GM15510 (cell line): ENCODE results near the gene SCGB2B2.
A peak's percentile ranks its signal among the peaks of the same experiment; 100 is the strongest.

Experiments
- POLR2A ChIP-seq: IDR thresholded peaks from 3 replicates; pipeline ENCODE4 v1.6.1; 2011; ENCODE audit warnings: borderline replicate concordance; ENCODE audit not compliant: insufficient read length; ENCODE audit errors: extremely low read depth

The SCGB2B2 gene

GRCh38 chr19:34677386-34678084 is 576 bp upstream of the SCGB2B2 start, which contains the start of gene ZNF302:
TSS of gene ZNF302 (plus strand) at chr19:34677678. CDS start at chr19:34678805, 1,127 bp downstream.
- TF ChIP-seq POLR2A = peak; percentile 77

DNA sequence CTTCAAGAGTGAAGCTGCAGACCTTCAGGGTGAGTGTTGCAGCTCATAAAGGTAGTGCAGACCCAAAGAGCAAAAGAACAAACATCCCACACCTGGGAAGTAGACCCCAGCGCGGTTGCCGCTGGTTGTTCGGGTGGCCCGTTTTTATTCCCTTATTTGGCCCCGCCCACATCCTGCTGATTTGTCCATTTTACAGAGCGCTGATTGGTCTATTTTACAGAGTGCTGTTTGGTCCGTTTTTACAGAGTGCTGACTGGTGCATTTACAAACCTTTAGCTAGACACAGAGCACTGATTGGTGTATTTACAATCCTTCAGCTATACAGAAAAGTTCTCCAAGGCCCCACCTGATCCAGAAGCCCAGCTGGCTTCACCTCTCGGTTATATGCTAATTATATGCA is 1.0 kb downstream of the SCGB2B2 start:
- no peak for TF ChIP-seq POLR2A

DNA sequence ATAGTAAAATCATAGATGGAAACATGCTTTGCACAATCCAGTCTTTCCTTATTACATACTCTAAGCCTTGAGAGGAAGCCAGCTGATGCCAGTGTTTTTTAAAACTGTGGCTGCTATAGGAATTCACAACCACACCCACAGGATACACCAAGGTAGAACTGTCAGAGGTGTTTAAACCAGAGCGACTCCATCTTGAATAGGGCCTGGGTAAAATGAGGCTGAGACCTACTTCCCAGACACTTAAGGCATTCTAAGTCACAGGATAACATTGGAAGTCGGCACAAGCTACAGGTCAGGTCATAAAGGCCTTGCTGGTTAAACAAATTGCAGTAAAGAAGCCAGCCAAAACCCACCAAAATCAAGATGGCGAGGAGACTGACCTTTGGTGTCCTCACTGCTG is 1.7 kb downstream of the SCGB2B2 start:
- TF ChIP-seq POLR2A = no peak

DNA sequence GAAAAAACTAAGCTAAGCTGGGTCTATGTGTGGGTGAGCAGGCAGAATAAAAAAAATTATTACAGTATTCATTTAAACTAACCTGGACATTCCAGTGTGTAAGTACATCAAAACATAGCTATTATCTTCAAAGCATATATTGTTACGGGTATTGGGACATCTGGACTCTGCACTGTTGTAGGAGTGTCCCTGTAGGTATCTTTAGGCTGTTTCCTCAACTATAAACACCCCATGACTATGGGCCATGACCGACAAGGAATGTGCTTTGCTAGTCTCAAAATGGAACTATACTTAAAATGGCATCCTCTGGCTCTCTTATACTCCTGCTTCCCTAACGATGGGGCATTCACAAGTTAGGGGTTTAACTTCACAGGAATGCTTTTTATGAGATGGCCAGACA is 3.4 kb downstream of the SCGB2B2 start:
- TF ChIP-seq POLR2A = no peak

GRCh38 chr19:34671972-34672371 is 5.0 kb downstream of the SCGB2B2 start:
- no peak for TF ChIP-seq POLR2A

GRCh38 chr19:34669305-34669704 is 7.7 kb downstream of the SCGB2B2 start:
- no peak for TF ChIP-seq POLR2A

- TF ChIP-seq POLR2A = no peak
Measured at GRCh38 chr19:34667349-34668076, 9.4 kb downstream of the SCGB2B2 start.

- no peak for TF ChIP-seq POLR2A
Measured at GRCh38 chr19:34666958-34667265, 10.0 kb downstream of the SCGB2B2 start.

- no peak for TF ChIP-seq POLR2A
Measured at GRCh38 chr19:34666200-34666957, 10.6 kb downstream of the SCGB2B2 start.

- no peak for TF ChIP-seq POLR2A
Measured at GRCh38 chr19:34664870-34665269, 12.1 kb downstream of the SCGB2B2 start.

DNA sequence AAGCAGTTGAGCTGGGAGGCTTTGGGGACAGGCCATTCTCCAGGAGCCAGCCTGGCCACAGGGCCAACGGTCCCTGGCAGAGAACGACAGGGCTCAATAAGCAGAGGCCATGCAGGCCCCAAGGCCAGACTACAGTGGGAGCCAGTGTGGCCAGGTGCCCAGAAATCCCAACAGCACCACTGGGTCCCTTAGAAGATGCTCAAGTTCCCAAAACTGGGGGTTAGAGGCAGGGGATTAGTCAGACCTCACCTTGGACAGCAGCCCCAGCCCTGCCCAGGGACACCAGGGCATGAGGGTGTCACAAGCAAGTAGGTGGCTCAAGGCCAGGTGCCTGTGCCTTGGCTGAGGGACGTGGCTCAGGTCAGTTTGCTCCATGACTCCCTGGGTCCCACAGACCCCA is 12.8 kb downstream of the SCGB2B2 start:
- no peak for TF ChIP-seq POLR2A

- TF ChIP-seq POLR2A = no peak
Measured at GRCh38 chr19:34662919-34663318, 14.0 kb downstream of the SCGB2B2 start.

GRCh38 chr19:34661357-34661756 is 15.6 kb downstream of the SCGB2B2 start:
- no peak for TF ChIP-seq POLR2A

DNA sequence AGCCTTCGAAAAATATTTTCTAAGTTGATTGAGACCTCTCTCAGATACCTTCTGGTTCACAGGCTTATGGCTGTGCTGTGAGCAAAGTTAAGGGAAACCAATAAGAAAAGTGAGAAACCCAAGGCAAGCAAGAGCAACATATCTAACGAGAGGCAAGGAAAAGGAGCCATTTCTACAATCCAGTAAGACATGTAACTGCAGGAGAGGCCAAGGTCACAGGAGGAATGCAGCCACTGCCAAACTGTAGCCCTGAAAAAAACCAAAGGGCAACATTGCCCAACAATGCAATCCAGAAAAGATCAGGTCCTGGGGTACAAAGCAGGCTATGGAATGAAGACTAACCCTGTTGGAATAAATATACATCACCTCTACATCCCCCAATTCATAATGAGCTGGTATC is 21.3 kb downstream of the SCGB2B2 start:
- TF ChIP-seq POLR2A = no peak

GRCh38 chr19:34654796-34655195 is 22.2 kb downstream of the SCGB2B2 start:
- no peak for TF ChIP-seq POLR2A

DNA sequence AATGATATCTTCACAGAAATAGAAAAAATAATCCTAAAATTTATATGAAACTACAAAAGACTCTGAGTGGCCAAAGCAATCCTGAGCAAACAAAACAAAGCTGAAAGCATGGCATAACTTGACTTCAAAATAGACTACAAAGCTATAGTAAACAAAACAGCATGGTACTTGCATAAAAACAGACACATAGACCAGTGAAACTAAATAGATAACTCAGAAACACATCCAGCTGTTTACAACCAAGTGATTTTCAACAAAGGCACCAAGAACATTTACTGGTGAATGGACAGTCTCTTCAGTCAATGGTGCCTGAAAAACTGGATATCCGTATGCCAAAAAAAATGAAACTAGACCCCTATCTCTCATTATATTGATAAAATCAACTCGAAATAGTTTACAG is 25.2 kb downstream of the SCGB2B2 start:
- no peak for TF ChIP-seq POLR2A

- TF ChIP-seq POLR2A = no peak
Measured at GRCh38 chr19:34649886-34650543, 26.9 kb downstream of the SCGB2B2 start.
